K562 (cell line): ENCODE measurements around the gene CENPU. TPM values are rescaled to one million over a fixed set of nuclear protein-coding genes. Genes with fewer than 3 reads are reported as not detected.
A peak's percentile ranks its signal among the peaks of the same experiment; 100 is the strongest.

Source experiments
- CTBP1 ChIP-seq: fragments of 450-650 bp; IDR thresholded peaks from 2 replicates; pipeline ENCODE4 v1.6.1; 2016; ENCODE audit warnings: borderline replicate concordance
- ELF4 ChIP-seq: fragments of 450-650 bp; formaldehyde crosslinking; IDR thresholded peaks from 2 replicates; pipeline ENCODE4 v1.4.0; 2022; ENCODE audit warnings: missing genetic modification characterization
- FOXA3 ChIP-seq, 2 experiments: fragments of 450-650 bp in 1 of 2; sonication (generic) in 1 of 2; formaldehyde crosslinking; IDR thresholded peaks in 1 of 2; conservative IDR thresholded peaks in 1 of 2; 2 replicates each; pipeline versions ENCODE4 v1.4.0 to v1.8.0; 2020 to 2022; ENCODE audit warnings: mild to moderate bottlenecking in 2 of 2, missing genetic modification reagents in 1 of 2
- JUND ChIP-seq, 2 experiments: IDR thresholded peaks; 2 replicates in 1 of 2; 3 replicates in 1 of 2; pipeline ENCODE4 v1.6.1; 2011; ENCODE audit warnings: borderline replicate concordance in 2 of 2, low read depth in 2 of 2, low read length in 2 of 2, improper control_type of control experiment in 1 of 2, missing biosample characterization in 1 of 2, missing genetic modification characterization in 1 of 2, missing genetic modification reagents in 1 of 2
- KAT7 ChIP-seq: sonication (generic); formaldehyde crosslinking; IDR thresholded peaks from 2 replicates; pipeline ENCODE4 v1.8.0; 2022; ENCODE audit warnings: missing genetic modification reagents, mild to moderate bottlenecking, borderline replicate concordance
- MBD2 ChIP-seq: sonication (generic); IDR thresholded peaks from 2 replicates; pipeline ENCODE4 v1.6.1; 2016; ENCODE audit warnings: low read depth, borderline replicate concordance
- MYC ChIP-seq, 2 experiments: fragments of 250-450 bp in 1 of 2; sonication (Bioruptor Pico) in 1 of 2; IDR thresholded peaks; 2 replicates each; pipeline versions ENCODE4 v1.5.1 to v1.6.1; 2012 to 2021; ENCODE audit warnings: low read depth in 2 of 2, borderline replicate concordance in 1 of 2, improper control_type of control experiment in 1 of 2, low read length in 1 of 2, mild to moderate bottlenecking in 1 of 2, moderate library complexity in 1 of 2
- NCOA6 ChIP-seq: fragments of 450-650 bp; IDR thresholded peaks from 2 replicates; pipeline ENCODE4 v1.6.1; 2017; ENCODE audit warnings: mild to moderate bottlenecking
- NONO ChIP-seq, 2 experiments: fragments of 200-400 bp in 1 of 2; fragments of 450-650 bp in 1 of 2; formaldehyde crosslinking in 1 of 2; IDR thresholded peaks; 2 replicates each; pipeline ENCODE4 v1.6.1; 2017; ENCODE audit warnings: low read depth in 2 of 2, mild to moderate bottlenecking in 2 of 2, moderate library complexity in 2 of 2, low read length in 1 of 2
- PTBP1 ChIP-seq: fragments of 200-400 bp; formaldehyde crosslinking; IDR thresholded peaks from 2 replicates; pipeline ENCODE4 v1.6.1; 2017; ENCODE audit warnings: low read depth, low read length
- TSC22D4 ChIP-seq: fragments of 450-650 bp; IDR thresholded peaks from 2 replicates; pipeline ENCODE4 v1.6.1; 2016; ENCODE audit warnings: missing genetic modification characterization, missing biosample characterization, control low read depth
- ZNF197 ChIP-seq: fragments of 200-800 bp; sonication (Bioruptor generic); IDR thresholded peaks from 2 replicates; pipeline ENCODE4 v1.6.1; 2016; ENCODE audit warnings: low read depth, missing genetic modification characterization, missing compliant biosample characterization
- polyA plus RNA-seq, 8 experiments: library from polyadenylated mRNA; depleted of rRNA in 4 of 8; stranded (reverse) in 5 of 8; unstranded in 3 of 8; fragments of >200 nt; fragmentation: Nextera tagmentation in 2 of 8; fragmentation: Illumina TruSeq in 1 of 8; extraction: Ambion mirVana in 2 of 8; extraction: Trizol in 1 of 8; gene quantifications; 2 replicates each; pipeline versions ENCODE4 v1.2.1 to v1.2.3, GENCODE V29; 2011 to 2014; ENCODE audit warnings: inconsistent platforms in 1 of 8, missing spikeins in 1 of 8
- total RNA-seq, 7 experiments: library from RNA; depleted of rRNA in 6 of 7; stranded (reverse); fragments of >200 nt in 6 of 7; fragmentation: Illumina TruSeq in 2 of 7; extraction: Trizol in 2 of 7; gene quantifications; 2 replicates each; pipeline versions ENCODE4 v1.2.1 to v1.2.3, GENCODE V29; 2011 to 2021; ENCODE audit warnings: low replicate concordance in 1 of 7
- TF ChIP-seq, protein P1 (sequence below): fragments of 450-650 bp; formaldehyde crosslinking; IDR thresholded peaks from 2 replicates; pipeline ENCODE4 v1.4.0; 2020; ENCODE audit warnings: mild to moderate bottlenecking, mixed read lengths
- TF ChIP-seq, protein P2 (sequence below), 2 experiments: IDR thresholded peaks; 2 replicates each; pipeline ENCODE4 v1.6.1; 2011; ENCODE audit warnings: borderline replicate concordance in 1 of 2, control low read depth in 1 of 2, low read depth in 1 of 2, low read length in 1 of 2, mild to moderate bottlenecking in 1 of 2, mixed read lengths in 1 of 2, moderate library complexity in 1 of 2; ENCODE audit not compliant: insufficient read depth in 1 of 2, insufficient read length in 1 of 2, poor library complexity in 1 of 2, severe bottlenecking in 1 of 2; ENCODE audit errors: extremely low read depth in 1 of 2
- TF ChIP-seq, protein P3 (sequence below): fragments of 450-650 bp; IDR thresholded peaks from 2 replicates; pipeline ENCODE4 v1.7.1; 2018; ENCODE audit warnings: mild to moderate bottlenecking, low read depth; ENCODE audit not compliant: partially characterized antibody
- TF ChIP-seq, protein P4 (sequence below): sonication (generic); formaldehyde crosslinking; IDR thresholded peaks from 2 replicates; pipeline ENCODE4 v1.9.0; 2022; ENCODE audit warnings: mild to moderate bottlenecking, missing genetic modification reagents
- TF ChIP-seq, protein P5 (sequence below): sonication (generic); IDR thresholded peaks from 2 replicates; pipeline ENCODE4 v1.6.1; 2016

Gene CENPU
- total and polyA plus RNA-seq, 9 of the 15 experiments (the other 6 are each of a cell fraction or from before 2014, with no cell fraction given) = 39.4 to 98.7 (median 84.3) TPM

DNA sequence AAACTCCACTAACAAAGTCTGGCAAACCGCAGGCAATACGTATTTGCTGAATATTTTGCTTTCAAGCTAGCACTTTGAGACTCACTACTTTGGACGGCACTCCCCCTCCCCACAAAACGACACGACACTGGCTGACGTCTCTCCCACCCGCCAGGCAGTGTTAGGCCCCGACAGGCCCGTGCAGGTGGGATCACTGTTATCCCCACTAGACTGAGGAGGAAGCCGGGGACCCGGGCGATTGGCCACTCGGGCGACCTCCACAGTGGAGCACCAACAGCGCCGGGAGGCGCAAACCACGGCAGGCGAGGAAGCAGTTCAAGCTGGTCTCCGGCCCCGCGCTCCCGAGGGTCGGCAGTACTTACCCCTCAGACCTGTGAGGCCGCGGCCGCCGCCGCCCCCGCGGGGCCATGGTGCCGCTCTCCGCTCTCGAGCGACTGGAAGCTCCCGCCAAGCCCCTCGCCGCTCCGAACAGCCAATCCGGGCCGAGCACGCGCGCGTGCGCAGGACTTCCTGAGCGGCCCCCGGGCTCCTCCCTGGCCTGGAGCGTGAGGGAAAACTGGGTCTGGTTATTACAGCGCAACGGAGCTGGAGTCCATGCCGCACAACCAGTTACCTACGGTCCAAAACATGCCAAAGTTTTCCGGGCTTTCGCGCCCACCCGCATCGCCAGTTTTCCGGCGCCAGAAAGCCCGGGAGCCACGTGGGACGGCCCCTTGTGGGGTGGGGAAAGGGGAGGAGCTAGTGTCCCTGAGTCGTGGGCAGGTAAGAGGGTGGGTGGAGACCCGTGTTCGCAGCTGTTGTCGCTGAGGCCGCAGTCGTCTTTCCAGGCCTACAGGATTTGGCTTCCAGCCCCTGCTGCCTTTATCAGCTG lies at the start of gene CENPU (continued):
- TF ChIP-seq, protein P1, sequence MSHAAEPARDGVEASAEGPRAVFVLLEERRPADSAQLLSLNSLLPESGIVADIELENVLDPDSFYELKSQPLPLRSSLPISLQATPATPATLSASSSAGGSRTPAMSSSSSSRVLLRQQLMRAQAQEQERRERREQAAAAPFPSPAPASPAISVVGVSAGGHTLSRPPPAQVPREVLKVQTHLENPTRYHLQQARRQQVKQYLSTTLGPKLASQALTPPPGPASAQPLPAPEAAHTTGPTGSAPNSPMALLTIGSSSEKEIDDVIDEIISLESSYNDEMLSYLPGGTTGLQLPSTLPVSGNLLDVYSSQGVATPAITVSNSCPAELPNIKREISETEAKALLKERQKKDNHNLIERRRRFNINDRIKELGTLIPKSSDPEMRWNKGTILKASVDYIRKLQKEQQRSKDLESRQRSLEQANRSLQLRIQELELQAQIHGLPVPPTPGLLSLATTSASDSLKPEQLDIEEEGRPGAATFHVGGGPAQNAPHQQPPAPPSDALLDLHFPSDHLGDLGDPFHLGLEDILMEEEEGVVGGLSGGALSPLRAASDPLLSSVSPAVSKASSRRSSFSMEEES (CRISPR knock-in tag) = no peak
- TF ChIP-seq, protein P2, sequence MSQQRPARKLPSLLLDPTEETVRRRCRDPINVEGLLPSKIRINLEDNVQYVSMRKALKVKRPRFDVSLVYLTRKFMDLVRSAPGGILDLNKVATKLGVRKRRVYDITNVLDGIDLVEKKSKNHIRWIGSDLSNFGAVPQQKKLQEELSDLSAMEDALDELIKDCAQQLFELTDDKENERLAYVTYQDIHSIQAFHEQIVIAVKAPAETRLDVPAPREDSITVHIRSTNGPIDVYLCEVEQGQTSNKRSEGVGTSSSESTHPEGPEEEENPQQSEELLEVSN (IDR thresholded peaks at IDR 0.05; ENCODE audit: borderline replicate concordance in 1 of 2, extremely low read depth in 1 of 2, insufficient read depth in 1 of 2, insufficient read length in 1 of 2, low read depth in 1 of 2, low read length in 1 of 2, poor library complexity in 1 of 2, severe bottlenecking in 1 of 2) = peak; percentile 87 to 98
- TF ChIP-seq PTBP1 (no peak), JUND (IDR thresholded peaks at IDR 0.05; ENCODE audit: borderline replicate concordance, low read depth, low read length) (peak; percentile 86), JUND (tag; IDR thresholded peaks at IDR 0.05; ENCODE audit: borderline replicate concordance, low read depth, low read length) (no peak), ZNF197 (CRISPR knock-in tag) (peak; percentile 55; the same call in 1 of the 2 replicates), MBD2 (peak; percentile 56; the same call in 1 of the 2 replicates), ELF4 (peak; percentile 65; the same call in 1 of the 2 replicates), CTBP1 (peak; percentile 93), MYC (IDR thresholded peaks at IDR 0.05; ENCODE audit: low read depth, low read length) (peak; percentile 98), MYC (CRISPR knock-in tag; IDR thresholded peaks at IDR 0.05; ENCODE audit: borderline replicate concordance, low read depth) (peak; percentile 69; the same call in 1 of the 2 replicates), FOXA3 (CRISPR knock-in tag; conservative IDR thresholded peaks at IDR 0.05 in 1 of 2, IDR thresholded peaks at IDR 0.05 in 1 of 2) (peak in 1 of 2 experiments; percentile 81; a peak in 2 of 4 replicates), NCOA6 (peak; percentile 73), NONO (IDR thresholded peaks at IDR 0.05; ENCODE audit: low read depth in 2 of 2, low read length in 1 of 2) (peak; percentile 65 to 91; a peak in 3 of 4 replicates), KAT7 (peak; percentile 83; the same call in 1 of the 2 replicates), TSC22D4 (tag) (no peak)
- TF ChIP-seq, protein P3, sequence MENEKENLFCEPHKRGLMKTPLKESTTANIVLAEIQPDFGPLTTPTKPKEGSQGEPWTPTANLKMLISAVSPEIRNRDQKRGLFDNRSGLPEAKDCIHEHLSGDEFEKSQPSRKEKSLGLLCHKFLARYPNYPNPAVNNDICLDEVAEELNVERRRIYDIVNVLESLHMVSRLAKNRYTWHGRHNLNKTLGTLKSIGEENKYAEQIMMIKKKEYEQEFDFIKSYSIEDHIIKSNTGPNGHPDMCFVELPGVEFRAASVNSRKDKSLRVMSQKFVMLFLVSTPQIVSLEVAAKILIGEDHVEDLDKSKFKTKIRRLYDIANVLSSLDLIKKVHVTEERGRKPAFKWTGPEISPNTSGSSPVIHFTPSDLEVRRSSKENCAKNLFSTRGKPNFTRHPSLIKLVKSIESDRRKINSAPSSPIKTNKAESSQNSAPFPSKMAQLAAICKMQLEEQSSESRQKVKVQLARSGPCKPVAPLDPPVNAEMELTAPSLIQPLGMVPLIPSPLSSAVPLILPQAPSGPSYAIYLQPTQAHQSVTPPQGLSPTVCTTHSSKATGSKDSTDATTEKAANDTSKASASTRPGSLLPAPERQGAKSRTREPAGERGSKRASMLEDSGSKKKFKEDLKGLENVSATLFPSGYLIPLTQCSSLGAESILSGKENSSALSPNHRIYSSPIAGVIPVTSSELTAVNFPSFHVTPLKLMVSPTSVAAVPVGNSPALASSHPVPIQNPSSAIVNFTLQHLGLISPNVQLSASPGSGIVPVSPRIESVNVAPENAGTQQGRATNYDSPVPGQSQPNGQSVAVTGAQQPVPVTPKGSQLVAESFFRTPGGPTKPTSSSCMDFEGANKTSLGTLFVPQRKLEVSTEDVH = peak; percentile 89
- TF ChIP-seq, protein P4, sequence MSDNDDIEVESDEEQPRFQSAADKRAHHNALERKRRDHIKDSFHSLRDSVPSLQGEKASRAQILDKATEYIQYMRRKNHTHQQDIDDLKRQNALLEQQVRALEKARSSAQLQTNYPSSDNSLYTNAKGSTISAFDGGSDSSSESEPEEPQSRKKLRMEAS (CRISPR knock-in tag) = peak; percentile 98
- TF ChIP-seq, protein P5, sequence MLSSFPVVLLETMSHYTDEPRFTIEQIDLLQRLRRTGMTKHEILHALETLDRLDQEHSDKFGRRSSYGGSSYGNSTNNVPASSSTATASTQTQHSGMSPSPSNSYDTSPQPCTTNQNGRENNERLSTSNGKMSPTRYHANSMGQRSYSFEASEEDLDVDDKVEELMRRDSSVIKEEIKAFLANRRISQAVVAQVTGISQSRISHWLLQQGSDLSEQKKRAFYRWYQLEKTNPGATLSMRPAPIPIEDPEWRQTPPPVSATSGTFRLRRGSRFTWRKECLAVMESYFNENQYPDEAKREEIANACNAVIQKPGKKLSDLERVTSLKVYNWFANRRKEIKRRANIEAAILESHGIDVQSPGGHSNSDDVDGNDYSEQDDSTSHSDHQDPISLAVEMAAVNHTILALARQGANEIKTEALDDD = peak; percentile 54; the same call in 1 of the 2 replicates
